DND-41 (cell line): Measurements from ENCODE around the gene GOPC.

Experiments used
- EZH2 ChIP-seq: IDR thresholded peaks from 3 replicates; pipeline ENCODE4 v1.6.1; 2012; ENCODE audit warnings: borderline replicate concordance, low read depth, mild to moderate bottlenecking, moderate library complexity, low read length, inconsistent platforms; ENCODE audit not compliant: severe bottlenecking
- TF ChIP-seq, protein P1 (sequence below): IDR thresholded peaks from 2 replicates; pipeline ENCODE4 v1.5.1; 2012; ENCODE audit warnings: borderline replicate concordance, low read length, moderate library complexity, mild to moderate bottlenecking; ENCODE audit not compliant: poor library complexity, severe bottlenecking; ENCODE audit errors: extremely low read depth

DNA sequence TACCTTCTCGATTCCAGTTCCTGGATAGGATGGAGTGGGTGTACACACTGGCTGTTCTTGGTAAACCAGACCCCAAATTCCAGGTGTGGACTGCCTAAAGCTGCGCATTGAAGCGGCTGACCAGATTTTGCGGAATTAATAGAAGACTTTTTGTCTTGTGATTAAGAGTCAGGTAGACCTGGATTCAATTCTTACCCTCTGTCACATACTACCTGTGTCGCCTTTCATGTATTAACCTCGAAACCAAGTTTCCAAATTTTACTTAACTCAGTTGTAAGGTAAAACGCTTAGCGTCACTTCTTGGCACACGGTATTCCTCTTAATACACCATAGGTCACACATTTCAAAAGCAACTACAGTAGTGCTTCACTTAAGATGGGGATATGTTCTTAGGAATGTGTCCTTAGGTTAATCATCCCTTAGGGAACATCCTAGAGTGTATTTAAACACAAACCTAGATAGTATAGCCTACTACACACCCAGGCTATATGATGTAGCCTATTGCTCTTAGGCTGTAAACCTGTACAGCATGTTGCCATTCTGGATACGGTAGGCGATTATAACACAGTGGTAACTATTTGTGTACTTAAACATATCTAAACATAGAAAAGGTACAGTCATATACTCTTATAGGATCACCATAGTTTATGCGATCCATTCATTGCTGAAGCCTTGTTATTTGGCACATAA is 733 bp upstream of the GOPC start:
- TF ChIP-seq, protein P1, sequence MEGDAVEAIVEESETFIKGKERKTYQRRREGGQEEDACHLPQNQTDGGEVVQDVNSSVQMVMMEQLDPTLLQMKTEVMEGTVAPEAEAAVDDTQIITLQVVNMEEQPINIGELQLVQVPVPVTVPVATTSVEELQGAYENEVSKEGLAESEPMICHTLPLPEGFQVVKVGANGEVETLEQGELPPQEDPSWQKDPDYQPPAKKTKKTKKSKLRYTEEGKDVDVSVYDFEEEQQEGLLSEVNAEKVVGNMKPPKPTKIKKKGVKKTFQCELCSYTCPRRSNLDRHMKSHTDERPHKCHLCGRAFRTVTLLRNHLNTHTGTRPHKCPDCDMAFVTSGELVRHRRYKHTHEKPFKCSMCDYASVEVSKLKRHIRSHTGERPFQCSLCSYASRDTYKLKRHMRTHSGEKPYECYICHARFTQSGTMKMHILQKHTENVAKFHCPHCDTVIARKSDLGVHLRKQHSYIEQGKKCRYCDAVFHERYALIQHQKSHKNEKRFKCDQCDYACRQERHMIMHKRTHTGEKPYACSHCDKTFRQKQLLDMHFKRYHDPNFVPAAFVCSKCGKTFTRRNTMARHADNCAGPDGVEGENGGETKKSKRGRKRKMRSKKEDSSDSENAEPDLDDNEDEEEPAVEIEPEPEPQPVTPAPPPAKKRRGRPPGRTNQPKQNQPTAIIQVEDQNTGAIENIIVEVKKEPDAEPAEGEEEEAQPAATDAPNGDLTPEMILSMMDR = no peak
- TF ChIP-seq EZH2 = no peak
